ENCODE measurements around the gene TRO.

Gene TRO

GRCh38 chrX:54964766-54965497 lies 44.3 kb downstream of the TRO start:
- no peak for DNase-seq (ENCODE audit: low read depth in 2 of 2)

GRCh38 chrX:54977387-54977786 lies 56.8 kb downstream of the TRO start:
- no peak for DNase-seq (ENCODE audit: low read depth in 2 of 2)

GRCh38 chrX:54978448-54978847 lies 57.8 kb downstream of the TRO start:
- DNase-seq (ENCODE audit: low read depth in 2 of 2), result no peak

- no peak for DNase-seq (ENCODE audit: low read depth in 2 of 2)
Observed at GRCh38 chrX:54979432-54979831, 58.8 kb downstream of the TRO start.

- DNase-seq (ENCODE audit: low read depth in 2 of 2), result no peak
Observed at GRCh38 chrX:54980334-54980733, 59.7 kb downstream of the TRO start.
